Heart left ventricle (tissue), 16 donors: ENCODE data around the gene CDC42EP1. TPM values are rescaled to one million over a fixed set of nuclear protein-coding genes. Genes with fewer than 3 reads are reported as not detected.
"Not testable (repeated sequence)": the region's sequence is repeated elsewhere in the genome, so short reads cannot be mapped to it uniquely, and the experiment has no call there.

ENCODE experiments used
- ATAC-seq, 4 donors: fragments of 200-7000 bp; cut with Tn5 transposase; one replicate each; pipeline ENCODE4 v1.9.1; 2020 to 2022; ENCODE audit warnings: moderate library complexity in 4 of 4, mild to moderate bottlenecking in 3 of 4, moderate number of reproducible peaks in 1 of 4
- DNase-seq, 5 donors: peaks; one replicate each; pipeline ENCODE4 v3.0.0-alpha.2; 2020
- H3K27ac ChIP-seq, 12 donors: fragments of 200-600 bp; sonication (generic) in 4 of 12; one replicate each; pipeline versions ENCODE4 v1.5.0 to v1.8.0; 2016 to 2022; ENCODE audit warnings: mild to moderate bottlenecking in 2 of 12
- H3K27me3 ChIP-seq, 9 donors: fragments of 200-600 bp; sonication (generic) in 2 of 9; one replicate each; pipeline versions ENCODE4 v1.5.1 to v1.8.0; 2016 to 2022; ENCODE audit warnings: mild to moderate bottlenecking in 3 of 9
- H3K36me3 ChIP-seq, 9 donors: fragments of 200-600 bp; sonication (generic) in 2 of 9; one replicate each; pipeline versions ENCODE4 v1.5.0 to v1.8.0; 2018 to 2022; ENCODE audit warnings: mild to moderate bottlenecking in 2 of 9
- H3K4me1 ChIP-seq, 12 donors: fragments of 200-600 bp; sonication (generic) in 4 of 12; one replicate each; pipeline versions ENCODE4 v1.5.0 to v1.8.0; 2016 to 2022; ENCODE audit warnings: mild to moderate bottlenecking in 3 of 12
- H3K4me3 ChIP-seq, 12 donors: fragments of 200-600 bp; sonication (generic) in 4 of 12; one replicate each; pipeline versions ENCODE4 v1.5.0 to v1.8.0; 2017 to 2022; ENCODE audit warnings: mild to moderate bottlenecking in 9 of 12, moderate library complexity in 4 of 12
- H3K9me3 ChIP-seq, 12 donors: fragments of 200-600 bp; sonication (generic) in 4 of 12; one replicate each; pipeline versions ENCODE4 v1.5.0 to v1.8.0; 2016 to 2022; ENCODE audit warnings: mild to moderate bottlenecking in 1 of 12
- POLR2A ChIP-seq, 2 donors: fragments of 450-650 bp; IDR thresholded peaks; one replicate each; pipeline ENCODE4 v1.6.1; 2017; ENCODE audit warnings: antibody characterized with exemption in 2 of 2, mild to moderate bottlenecking in 2 of 2, moderate library complexity in 2 of 2
- WGBS, 4 donors: extraction: QIAGEN DNeasy Blood & Tissue Kit in 2 of 4; methylation state at CpG; one replicate each; pipeline versions ENCODE4 v1.1.5 to v1.1.7; 2013 to 2018; 5-methylcytosine and 5-hydroxymethylcytosine counted together
- intact Hi-C, 10 donors: fragments of 100-400 bp; cut with DNase I; formaldehyde crosslinking; loops; one replicate each; pipeline versions ENCODE4 v1.11.1 to v1.14.2; 2022
- polyA plus RNA-seq, 2 donors: library from polyadenylated mRNA; stranded (reverse); fragments of 200-250 nt; gene quantifications; one replicate each; pipeline ENCODE4 v1.2.3, GENCODE V29; 2013
- total RNA-seq, 9 donors: library from RNA; depleted of rRNA in 2 of 9; stranded (reverse); fragments of >200 nt in 2 of 9; fragmentation: NEBNext Ultra II Directional in 3 of 9; extraction: Animal tissue kit (Norgen Biotek cat#: 25700) in 3 of 9; gene quantifications; one replicate each; pipeline versions ENCODE4 v1.1.0 to v1.2.4, GENCODE V29; 2016 to 2023
- TF ChIP-seq, protein P1 (sequence below), 12 donors: fragments of 200-600 bp; sonication (generic) in 4 of 12; IDR thresholded peaks; one replicate each; pipeline versions ENCODE4 v1.5.0 to v1.8.0; 2018 to 2022; ENCODE audit warnings: antibody characterized with exemption in 12 of 12, mild to moderate bottlenecking in 5 of 12
- donor health status: ischemic (EF 13 %, LVEDD 7.1; RV severe dilation, severe dysfunction).
- donor health status: healthy with polysubstance abuse.
- donor health status: DM: no; HTN: yes; CAD: no.
- donor health status: DM: no; HTN: no; CAD: no.
- donor health status: ischemic (EF 25% LVEDD 6.9; RV normal size, moderate dysfunction).
- donor health status: ischemic (EF 25% LVEDD 5.7; RV mildly dilated, moderate dysfunction).
- donor health status: healthy.
- donor health status: DM: yes; HTN: yes; CAD: no.
- donor health status: ischemic (EF 35%, LVEDD 5.7; RV mildly dilated, moderate dysfunction).
- donor health status: nonischemic (EF 11% LVEDD 7.7; RV severe dilation, severe dysfunction).
- donor health status: DM: yes; HTN: yes; CAD: no.
- donor health status: PGD.
- donor health status: ischemic (EF 29% LVEDD 5.4; RV normal size, mild dysfunction).
- donor health status: nonischemic (EF 23%, LVEDD 6.1; RV moderate dilation, normal function).

CDC42EP1 gene
- total and polyA plus RNA-seq, 11 donors, result 10.4 to 34.9 (median 17.7) TPM

DNA sequence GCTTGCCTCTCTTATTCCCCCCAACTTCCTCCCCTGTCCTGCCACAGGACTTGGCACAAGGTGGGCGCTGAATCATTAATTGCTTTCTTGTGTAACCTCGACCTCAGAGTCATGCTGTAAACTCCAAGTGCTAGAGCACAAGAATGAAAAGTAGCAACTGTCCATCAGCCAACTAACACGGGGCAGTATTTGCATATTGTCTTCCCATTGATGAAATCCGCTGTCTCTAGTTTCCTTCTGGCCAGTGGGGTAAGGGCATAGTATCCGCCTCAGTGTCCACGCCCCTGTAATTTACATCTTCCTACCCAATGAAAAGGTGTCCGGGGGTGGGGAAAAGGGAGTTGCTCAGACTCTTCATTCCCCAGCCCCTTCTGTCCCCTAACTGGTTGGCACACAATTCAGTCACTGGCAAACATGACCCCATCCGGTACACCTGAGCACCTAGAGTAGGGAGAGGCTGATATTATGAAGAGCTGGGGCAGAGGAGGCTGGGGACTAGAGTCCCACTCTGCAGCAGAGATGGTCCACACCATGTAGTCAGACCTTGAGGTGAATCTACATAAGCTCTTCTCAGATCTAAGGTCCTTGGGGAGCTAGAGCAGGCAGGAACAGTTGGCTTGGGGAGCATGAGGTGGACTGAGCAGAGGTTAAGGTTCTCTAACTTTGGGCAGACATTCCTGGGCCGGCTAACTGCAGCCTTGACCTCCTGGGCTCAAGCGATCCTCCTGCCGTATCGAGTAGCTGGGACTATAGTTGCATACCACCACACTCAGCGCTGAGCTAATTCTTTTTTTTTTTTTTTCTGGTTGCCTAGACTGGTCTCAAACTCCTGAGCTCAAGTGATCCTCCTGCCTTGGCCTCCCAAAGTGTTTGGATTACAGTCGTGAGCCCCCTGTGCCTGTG is 41.5 kb downstream of the CDC42EP1 start:
- H3K4me3 ChIP-seq, result no peak overlapping the region
- no peaks in the 10 kb centered on the region for H3K9me3 ChIP-seq
- DNase-seq, result no peak
- peak in 2 of 4 donors; percentile 14 to 26 for ATAC-seq
- TF ChIP-seq, protein P1, sequence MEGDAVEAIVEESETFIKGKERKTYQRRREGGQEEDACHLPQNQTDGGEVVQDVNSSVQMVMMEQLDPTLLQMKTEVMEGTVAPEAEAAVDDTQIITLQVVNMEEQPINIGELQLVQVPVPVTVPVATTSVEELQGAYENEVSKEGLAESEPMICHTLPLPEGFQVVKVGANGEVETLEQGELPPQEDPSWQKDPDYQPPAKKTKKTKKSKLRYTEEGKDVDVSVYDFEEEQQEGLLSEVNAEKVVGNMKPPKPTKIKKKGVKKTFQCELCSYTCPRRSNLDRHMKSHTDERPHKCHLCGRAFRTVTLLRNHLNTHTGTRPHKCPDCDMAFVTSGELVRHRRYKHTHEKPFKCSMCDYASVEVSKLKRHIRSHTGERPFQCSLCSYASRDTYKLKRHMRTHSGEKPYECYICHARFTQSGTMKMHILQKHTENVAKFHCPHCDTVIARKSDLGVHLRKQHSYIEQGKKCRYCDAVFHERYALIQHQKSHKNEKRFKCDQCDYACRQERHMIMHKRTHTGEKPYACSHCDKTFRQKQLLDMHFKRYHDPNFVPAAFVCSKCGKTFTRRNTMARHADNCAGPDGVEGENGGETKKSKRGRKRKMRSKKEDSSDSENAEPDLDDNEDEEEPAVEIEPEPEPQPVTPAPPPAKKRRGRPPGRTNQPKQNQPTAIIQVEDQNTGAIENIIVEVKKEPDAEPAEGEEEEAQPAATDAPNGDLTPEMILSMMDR (IDR thresholded peaks at IDR 0.05), result no peak
- TF ChIP-seq POLR2A (IDR thresholded peaks at IDR 0.05), result no peak
- intact Hi-C loops, result no loop called here
- H3K27me3 ChIP-seq, result no peaks in the 10 kb centered on the region
- 42 to 51% (median 47%) methylated on average over 14 of the region's 14 CpGs for WGBS, 4 donors
- no peaks in the 10 kb centered on the region for H3K36me3 ChIP-seq
- H3K4me1 ChIP-seq, result peaks cover 0 to 7% (median under 1%) of the 10 kb centered on the region in 12 donors
- H3K27ac ChIP-seq, result no peak overlapping the region

DNA sequence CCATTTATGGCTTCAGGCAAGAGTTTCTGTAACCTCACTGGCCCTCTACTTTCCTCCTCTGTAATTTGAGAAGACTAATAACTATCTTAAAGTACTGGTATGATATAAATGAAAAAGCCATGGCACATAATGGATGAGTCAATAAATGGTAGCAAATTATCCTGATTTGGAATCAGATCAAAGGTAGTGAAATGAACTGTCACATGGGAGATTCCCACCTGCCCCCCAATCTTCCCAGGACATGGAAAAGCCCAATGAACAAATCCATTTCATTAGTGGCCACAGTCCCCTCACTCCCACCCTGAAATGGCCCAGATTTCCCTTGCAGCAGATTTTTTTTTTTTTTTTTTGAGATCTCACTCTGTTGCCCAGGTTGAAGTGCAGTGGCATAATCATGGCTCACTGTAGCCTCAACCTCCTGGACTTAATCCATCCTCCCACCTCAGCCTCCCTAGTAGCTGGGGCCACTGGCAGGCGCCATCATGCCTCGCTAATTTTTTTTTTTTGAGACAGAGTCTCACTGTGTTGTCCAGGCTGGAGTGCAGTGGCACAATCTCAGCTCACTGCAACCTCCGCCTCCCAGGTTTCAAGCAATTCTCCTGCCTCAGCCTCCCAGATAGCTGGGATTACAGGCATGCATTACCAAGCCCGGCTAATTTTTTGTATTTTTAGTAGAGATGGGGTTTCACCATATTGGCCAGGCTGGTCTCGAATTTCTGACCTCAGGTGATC is 42.4 kb downstream of the CDC42EP1 start:
- DNase-seq, intact Hi-C loops, H3K4me3 ChIP-seq, H3K27ac ChIP-seq, H3K9me3 ChIP-seq, H3K27me3 ChIP-seq, ATAC-seq, H3K36me3 ChIP-seq: not testable (repeated sequence)
- WGBS, 4 donors, result 80 to 93% (median 91%) methylated on average over 5 of the region's 5 CpGs
- H3K4me1 ChIP-seq, result peaks cover 0 to 16% (median 8%) of the 10 kb centered on the region in 12 donors

DNA sequence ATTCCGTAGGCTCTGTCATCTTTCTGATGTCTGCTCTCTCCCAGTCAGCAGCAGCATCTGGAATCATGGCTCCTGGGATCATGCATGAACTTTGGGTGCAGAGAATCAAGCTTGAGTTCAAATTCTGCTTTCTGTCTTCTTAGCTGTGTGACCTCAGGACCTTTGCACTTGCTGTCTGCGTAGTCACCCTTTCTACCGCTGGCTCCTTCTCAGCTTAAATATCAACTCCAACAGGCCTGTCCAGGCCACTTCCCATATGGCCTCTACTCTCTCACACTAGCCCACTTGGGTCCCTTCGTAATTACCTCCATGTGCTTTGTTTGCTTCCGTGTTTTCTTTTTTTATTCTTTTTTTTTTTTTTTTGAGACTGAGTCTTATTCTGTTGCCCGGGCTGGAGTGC is 43.8 kb downstream of the CDC42EP1 start:
- no peak for TF ChIP-seq POLR2A (IDR thresholded peaks at IDR 0.05)
- TF ChIP-seq, protein P1 (IDR thresholded peaks at IDR 0.05), result no peak
- Histone ChIP-seq H3K4me3 (no peak overlapping the region), H3K27me3 (no peaks in the 10 kb centered on the region), H3K27ac (no peak overlapping the region), H3K4me1 (peaks cover 0 to 18% (median 12%) of the 10 kb centered on the region in 12 donors), H3K36me3 (no peaks in the 10 kb centered on the region), H3K9me3 (no peaks in the 10 kb centered on the region)
- intact Hi-C loops, result no loop called here
- ATAC-seq (no peak), DNase-seq (no peak)
- WGBS, 4 donors, result 90 to 94% (median 93%) methylated on average over 6 of the region's 6 CpGs

DNA sequence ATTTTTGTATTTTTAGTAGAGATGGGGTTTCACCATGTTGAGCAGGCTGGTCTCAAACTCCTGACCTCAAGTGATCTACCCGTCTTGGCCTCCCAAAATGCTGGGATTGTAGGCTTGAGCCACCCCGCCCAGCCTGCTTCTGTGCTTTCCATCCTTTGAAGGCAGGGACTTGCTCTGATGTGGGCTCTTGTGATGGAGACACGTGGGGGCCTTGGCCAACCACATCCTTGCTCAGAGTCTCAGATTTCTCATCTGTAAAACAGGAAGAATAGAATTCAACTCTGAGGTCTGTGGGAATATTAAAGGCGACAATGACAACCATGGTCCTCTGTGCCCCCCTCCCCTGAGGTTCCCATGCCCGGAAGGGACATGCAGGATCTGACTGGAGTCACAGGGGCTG is 44.6 kb downstream of the CDC42EP1 start:
- no peaks in the 10 kb centered on the region for H3K36me3 ChIP-seq
- DNase-seq (no peak), ATAC-seq (no peak)
- peaks cover 0 to 24% (median 17%) of the 10 kb centered on the region in 12 donors for H3K4me1 ChIP-seq
- no peaks in the 10 kb centered on the region for H3K9me3 ChIP-seq
- H3K27me3 ChIP-seq, result no peaks in the 10 kb centered on the region
- intact Hi-C loops, result no loop called here
- peak overlapping the region in 1 of 12 donors; percentile 43 for H3K27ac ChIP-seq
- WGBS, 4 donors, result 47 to 63% (median 55%) methylated on average over 5 of the region's 5 CpGs
- no peak for TF ChIP-seq POLR2A (IDR thresholded peaks at IDR 0.05)
- TF ChIP-seq, protein P1 (IDR thresholded peaks at IDR 0.05), result no peak
- H3K4me3 ChIP-seq, result no peak overlapping the region
